Fibroblast of lung (primary cell): ENCODE results near the gene TBX21. TPM values are rescaled to one million over a fixed set of nuclear protein-coding genes. Genes with fewer than 3 reads are reported as not detected.

Experiments
- DNase-seq, 2 donors: peaks; one replicate each; pipeline versions ENCODE4 v3.0.0 to v3.0.0-alpha.2; 2010; ENCODE audit warnings: low read depth in 2 of 2
- H2AFZ ChIP-seq: 2 replicates; pipeline ENCODE4 v1.5.1; 2012; ENCODE audit warnings: low read length, control low read depth, inconsistent platforms
- H3K27ac ChIP-seq: 2 replicates; pipeline ENCODE4 v1.5.1; 2011; ENCODE audit warnings: low read length, control low read depth; ENCODE audit not compliant: insufficient read depth
- H3K27me3 ChIP-seq: 2 replicates; pipeline ENCODE4 v1.5.1; 2011; ENCODE audit warnings: mild to moderate bottlenecking, low read length; ENCODE audit not compliant: control insufficient read depth, insufficient read depth
- H3K36me3 ChIP-seq: 2 replicates; pipeline ENCODE4 v1.5.1; 2011; ENCODE audit warnings: low read length; ENCODE audit not compliant: control insufficient read depth, insufficient read depth
- H3K4me1 ChIP-seq: 2 replicates; pipeline ENCODE4 v1.5.1; 2011; ENCODE audit warnings: low read length; ENCODE audit not compliant: control insufficient read depth, insufficient read depth; ENCODE audit errors: extremely low read depth
- H3K4me2 ChIP-seq: 2 replicates; pipeline ENCODE4 v1.5.1; 2011; ENCODE audit warnings: low read length, control low read depth; ENCODE audit not compliant: insufficient read depth; ENCODE audit errors: extremely low read depth
- H3K4me3 ChIP-seq, 4 experiments: fragments of 200-600 bp in 1 of 4; sonication (generic) in 1 of 4; replicated peaks in 1 of 4; 2 replicates each; pipeline ENCODE4 v1.5.1; 2011 to 2016; ENCODE audit warnings: low read length in 4 of 4, low read depth in 3 of 4, mild to moderate bottlenecking in 3 of 4, control low read depth in 2 of 4, inconsistent platforms in 1 of 4, mixed read lengths in 1 of 4; ENCODE audit not compliant: insufficient read depth in 1 of 4; ENCODE audit errors: control extremely low read depth in 1 of 4
- H3K79me2 ChIP-seq: 2 replicates; pipeline ENCODE4 v1.5.1; 2012; ENCODE audit warnings: mild to moderate bottlenecking, low read length, inconsistent platforms; ENCODE audit not compliant: control insufficient read depth, insufficient read depth
- H3K9ac ChIP-seq: 2 replicates; pipeline ENCODE4 v1.5.1; 2011; ENCODE audit warnings: mild to moderate bottlenecking, low read length, control low read depth; ENCODE audit not compliant: insufficient read depth
- H3K9me3 ChIP-seq: 2 replicates; pipeline ENCODE4 v1.5.1; 2012; ENCODE audit warnings: low read depth, low read length; ENCODE audit not compliant: control insufficient read depth, insufficient read depth
- H4K20me1 ChIP-seq: 2 replicates; pipeline ENCODE4 v1.5.1; 2011; ENCODE audit warnings: low read length; ENCODE audit not compliant: control insufficient read depth, insufficient read depth; ENCODE audit errors: extremely low read depth
- CTCF ChIP-seq, 2 donors: IDR thresholded peaks in 1 of 2; conservative IDR thresholded peaks in 1 of 2; 1 replicate in 1 of 2; 2 replicates in 1 of 2; pipeline ENCODE4 v1.5.1; 2011 to 2012; ENCODE audit warnings: low read length in 2 of 2, control low read depth in 1 of 2, inconsistent platforms in 1 of 2, low read depth in 1 of 2, mild to moderate bottlenecking in 1 of 2
- EZH2 ChIP-seq: IDR thresholded peaks from 2 replicates; pipeline ENCODE4 v1.5.1; 2012; ENCODE audit warnings: low read length, control low read depth, mild to moderate bottlenecking; ENCODE audit errors: missing control alignments
- polyA plus RNA-seq, 2 donors: library from polyadenylated mRNA; depleted of rRNA in 1 of 2; stranded (reverse) in 1 of 2; unstranded in 1 of 2; fragments of >200 nt; gene quantifications; 2 replicates each; pipeline ENCODE4 v1.2.1, GENCODE V29; 2011 to 2012; ENCODE audit warnings: missing spikeins in 1 of 2
- total RNA-seq: library from RNA; depleted of rRNA; stranded (reverse); fragments of >200 nt; gene quantifications from 2 replicates; pipeline ENCODE4 v1.2.1, GENCODE V29; 2014

Gene TBX21
- total and polyA plus RNA-seq, 2 donors (not counting 1 experiment from before 2014, with no cell fraction given) = not detected

GRCh38 chr17:47781397-47781796 is 48.4 kb downstream of the TBX21 start:
- Histone ChIP-seq H3K4me3 (no peak overlapping the region), H3K27ac (no peak overlapping the region), H3K9me3 (no peaks in the 10 kb centered on the region), H2AFZ (no peak overlapping the region), H3K4me2 (no peak overlapping the region), H3K4me1 (no peaks in the 10 kb centered on the region), H3K9ac (no peak overlapping the region), H3K36me3 (no peaks in the 10 kb centered on the region), H4K20me1 (no peaks in the 10 kb centered on the region), H3K27me3 (peaks cover 19% of the 10 kb centered on the region), H3K79me2 (no peaks in the 10 kb centered on the region)
- DNase-seq = no peak
- TF ChIP-seq EZH2 (no peak), CTCF (conservative IDR thresholded peaks at IDR 0.05 in 1 of 2, IDR thresholded peaks at IDR 0.05 in 1 of 2; ENCODE audit: low read depth in 1 of 2, low read length in 2 of 2) (no peak)

DNA sequence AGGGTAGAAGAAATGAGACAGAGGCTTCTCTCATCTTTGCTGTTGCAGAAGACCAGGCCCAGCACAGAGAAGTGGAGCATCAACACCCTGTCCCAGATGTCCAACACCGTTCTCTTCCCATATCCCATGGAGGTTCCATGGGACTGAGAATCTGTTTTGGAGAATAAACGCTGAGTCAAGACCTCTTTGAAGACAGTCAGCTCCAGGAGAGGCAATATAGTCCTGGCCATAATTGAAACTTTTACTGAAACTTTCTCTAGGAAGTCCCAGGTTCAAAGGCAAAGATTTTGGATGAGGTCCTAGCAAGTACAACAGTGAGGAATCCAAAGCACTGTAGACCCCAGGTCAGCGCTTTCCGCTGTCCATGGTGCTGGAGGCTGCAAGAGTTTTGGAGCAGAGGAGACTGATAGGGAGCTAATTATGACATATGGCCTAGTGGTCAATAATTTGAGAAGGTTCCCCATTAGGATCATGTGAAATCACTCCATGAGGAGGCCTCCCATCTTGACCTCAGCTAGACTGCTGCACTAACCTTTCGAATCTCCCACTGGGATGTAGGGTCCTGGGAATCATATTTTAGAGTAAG is 52.6 kb downstream of the TBX21 start:
- Histone ChIP-seq H2AFZ (no peak overlapping the region), H3K9me3 (no peaks in the 10 kb centered on the region), H3K4me2 (no peak overlapping the region), H3K36me3 (no peaks in the 10 kb centered on the region), H4K20me1 (no peaks in the 10 kb centered on the region), H3K27me3 (peaks cover 12% of the 10 kb centered on the region), H3K27ac (no peak overlapping the region), H3K79me2 (no peaks in the 10 kb centered on the region), H3K4me3 (no peak overlapping the region), H3K4me1 (no peaks in the 10 kb centered on the region), H3K9ac (no peak overlapping the region)
- DNase-seq = peak; percentile 20 to 27
- TF ChIP-seq CTCF (conservative IDR thresholded peaks at IDR 0.05 in 1 of 2, IDR thresholded peaks at IDR 0.05 in 1 of 2; ENCODE audit: low read depth in 1 of 2, low read length in 2 of 2) (no peak), EZH2 (no peak)

GRCh38 chr17:47789611-47790561 is 56.9 kb downstream of the TBX21 start:
- Histone ChIP-seq H3K9me3 (no peaks in the 10 kb centered on the region), H3K36me3 (no peaks in the 10 kb centered on the region), H3K27me3 (peaks cover 30% of the 10 kb centered on the region), H3K4me2 (peak overlapping the region; percentile 48), H2AFZ (no peak overlapping the region), H3K4me3 (peak overlapping the region in 1 of 4 experiments; percentile 45), H3K79me2 (no peaks in the 10 kb centered on the region), H3K9ac (no peak overlapping the region), H3K4me1 (no peaks in the 10 kb centered on the region), H3K27ac (no peak overlapping the region), H4K20me1 (no peaks in the 10 kb centered on the region)
- peak; percentile 36 to 44 for DNase-seq
- TF ChIP-seq CTCF (conservative IDR thresholded peaks at IDR 0.05 in 1 of 2, IDR thresholded peaks at IDR 0.05 in 1 of 2; ENCODE audit: low read depth in 1 of 2, low read length in 2 of 2) = peak; percentile 45 to 54
- TF ChIP-seq EZH2 = peak; percentile 27
